Measurements from ENCODE around the gene RNF11.
"Not testable (repeated sequence)": the region's sequence is repeated elsewhere in the genome, so short reads cannot be mapped to it uniquely, and the experiment has no call there.

RNF11 gene

DNA sequence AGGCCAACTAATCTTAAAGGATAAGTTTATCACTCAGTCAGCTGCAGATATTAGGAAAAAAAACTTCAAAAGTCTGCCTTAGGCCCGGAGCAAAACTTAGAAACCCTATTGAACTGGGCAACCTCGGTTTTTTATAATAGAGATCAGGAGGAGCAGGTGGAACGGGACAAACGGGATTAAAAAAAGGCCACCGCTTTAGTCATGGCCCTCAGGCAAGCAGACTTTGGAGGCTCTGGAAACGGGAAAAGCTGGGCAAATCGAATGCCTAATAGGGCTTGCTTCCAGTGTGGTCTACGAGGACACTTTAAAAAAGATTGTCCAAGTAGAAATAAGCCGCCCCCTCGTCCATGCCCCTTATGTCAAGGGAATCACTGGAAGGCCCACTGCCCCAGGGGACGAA lies 7.6 kb upstream of the RNF11 start:
- H3K9ac ChIP-seq (ENCODE audit: low read length); H3K4me3 ChIP-seq (ENCODE audit: low read depth, low read length); H3K4me1 ChIP-seq (ENCODE audit: control insufficient read depth, insufficient read depth, low read length); H3K27ac ChIP-seq (ENCODE audit: low read depth, low read length); H3K27me3 ChIP-seq (ENCODE audit: control insufficient read depth, insufficient read depth, low read length); H3K9me3 ChIP-seq (ENCODE audit: control insufficient read depth, insufficient read depth, low read depth, low read length); H3K36me3 ChIP-seq (ENCODE audit: control insufficient read depth, insufficient read depth, low read length): not testable (repeated sequence)

DNA sequence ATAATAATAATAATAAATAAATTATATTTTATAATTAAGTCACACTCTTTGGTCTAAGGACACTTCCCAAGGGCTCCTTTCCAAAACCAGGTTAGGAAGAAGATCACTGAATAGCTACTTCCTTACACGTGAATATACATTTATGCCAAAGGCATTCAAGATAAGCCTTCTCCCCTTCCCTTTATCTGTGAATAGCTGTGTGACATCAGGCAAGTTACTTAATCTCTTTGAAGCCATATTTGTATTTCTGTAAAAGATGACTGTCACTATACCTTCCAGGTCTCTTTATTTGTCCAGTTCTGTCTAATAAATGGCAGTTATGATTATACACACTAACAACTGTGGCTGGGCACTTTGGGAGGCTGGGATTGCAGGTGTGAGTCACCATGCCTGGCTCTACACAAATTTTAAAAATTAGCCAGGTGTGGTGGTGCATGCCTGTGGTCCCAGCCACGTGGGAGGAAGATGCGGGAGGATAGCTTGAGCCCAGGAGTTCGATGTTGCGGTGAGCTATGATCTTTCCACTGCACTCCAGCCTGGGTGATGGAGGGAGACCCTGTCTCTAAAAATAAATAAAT lies 5.5 kb upstream of the RNF11 start:
- Histone ChIP-seq H3K9ac (ENCODE audit: low read length) (no peak overlapping the region), H3K36me3 (ENCODE audit: control insufficient read depth, insufficient read depth, low read length) (no peaks in the 10 kb centered on the region), H3K4me3 (ENCODE audit: low read depth, low read length) (no peak overlapping the region), H3K27me3 (ENCODE audit: control insufficient read depth, insufficient read depth, low read length) (peaks cover 4% of the 10 kb centered on the region; the same call in 1 of the 2 replicates), H3K4me1 (ENCODE audit: control insufficient read depth, insufficient read depth, low read length) (peaks cover 8% of the 10 kb centered on the region), H3K27ac (ENCODE audit: low read depth, low read length) (no peak overlapping the region), H3K9me3 (ENCODE audit: control insufficient read depth, insufficient read depth, low read depth, low read length) (no peaks in the 10 kb centered on the region)

DNA sequence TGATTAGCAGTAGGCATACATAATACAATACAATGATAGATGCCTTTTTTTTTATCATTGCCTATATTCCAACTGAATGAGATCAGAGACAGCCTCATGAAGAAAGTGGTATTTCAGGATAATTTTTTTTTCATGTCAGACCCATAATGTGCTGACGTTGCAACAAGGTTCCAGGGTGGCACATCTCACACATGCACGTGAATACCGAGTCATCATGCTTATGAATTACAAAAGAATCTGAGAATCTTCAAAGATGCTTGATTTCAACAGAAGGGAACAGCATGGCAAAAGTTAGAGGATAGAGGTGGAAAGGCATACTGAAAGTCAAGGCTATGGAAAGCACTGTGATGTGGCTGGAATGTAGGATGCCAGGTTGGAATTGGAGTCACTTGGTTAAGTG lies 5.0 kb upstream of the RNF11 start:
- H3K36me3 ChIP-seq (ENCODE audit: control insufficient read depth, insufficient read depth, low read length) = no peaks in the 10 kb centered on the region
- no peak overlapping the region for H3K27ac ChIP-seq (ENCODE audit: low read depth, low read length)
- peaks cover 4% of the 10 kb centered on the region; the same call in 1 of the 2 replicates for H3K27me3 ChIP-seq (ENCODE audit: control insufficient read depth, insufficient read depth, low read length)
- no peak overlapping the region for H3K4me3 ChIP-seq (ENCODE audit: low read depth, low read length)
- H3K4me1 ChIP-seq (ENCODE audit: control insufficient read depth, insufficient read depth, low read length) = peaks cover 10% of the 10 kb centered on the region
- H3K9ac ChIP-seq (ENCODE audit: low read length) = no peak overlapping the region
- H3K9me3 ChIP-seq (ENCODE audit: control insufficient read depth, insufficient read depth, low read depth, low read length) = no peaks in the 10 kb centered on the region

DNA sequence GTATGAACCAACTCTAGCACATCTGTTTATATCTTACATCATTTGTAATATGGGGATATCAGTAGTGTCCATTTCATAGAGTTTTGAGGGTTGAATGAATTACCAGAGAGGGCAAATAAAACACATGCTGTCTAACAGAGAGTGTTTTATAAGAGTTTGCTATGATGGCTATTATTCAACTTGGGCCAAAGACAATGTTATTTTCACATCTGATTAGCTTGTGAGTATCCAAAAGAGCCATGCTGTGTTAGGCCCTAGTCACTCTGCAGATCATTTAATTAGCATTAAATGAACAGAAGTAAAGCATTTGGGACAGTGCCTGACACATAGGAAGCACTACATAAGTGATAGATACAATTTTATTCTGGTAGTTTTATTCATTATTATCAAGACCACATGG lies 4.2 kb upstream of the RNF11 start:
- H3K27me3 ChIP-seq (ENCODE audit: control insufficient read depth, insufficient read depth, low read length) = peaks cover 4% of the 10 kb centered on the region; the same call in 1 of the 2 replicates

DNA sequence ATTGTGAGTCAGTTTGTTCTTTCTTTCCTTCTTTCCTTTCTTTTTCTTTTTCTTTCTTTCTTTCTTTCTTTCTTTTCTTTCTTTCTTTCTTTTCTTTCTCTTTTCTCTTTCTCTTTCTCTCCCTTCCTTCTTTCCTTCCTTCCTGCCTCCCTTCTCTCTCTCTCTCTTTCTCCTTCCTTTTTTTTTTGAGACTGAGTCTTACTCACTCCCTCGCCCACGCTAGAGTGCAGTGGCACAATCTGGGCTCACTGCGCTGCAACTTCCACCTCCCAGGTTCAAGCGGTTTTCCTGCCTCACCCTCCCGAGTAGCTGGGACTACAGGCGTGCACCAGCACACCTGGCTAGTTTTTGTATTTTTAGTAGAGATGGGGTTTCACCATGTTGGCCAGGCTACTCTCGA lies 1.8 kb upstream of the RNF11 start:
- not testable (repeated sequence) for H3K4me3 ChIP-seq (ENCODE audit: low read depth, low read length); H3K9ac ChIP-seq (ENCODE audit: low read length); H3K36me3 ChIP-seq (ENCODE audit: control insufficient read depth, insufficient read depth, low read length); H3K27ac ChIP-seq (ENCODE audit: low read depth, low read length); H3K9me3 ChIP-seq (ENCODE audit: control insufficient read depth, insufficient read depth, low read depth, low read length); H3K27me3 ChIP-seq (ENCODE audit: control insufficient read depth, insufficient read depth, low read length)
- peaks cover 18% of the 10 kb centered on the region for H3K4me1 ChIP-seq (ENCODE audit: control insufficient read depth, insufficient read depth, low read length)

More for the DNA sequence above, 4.2 kb upstream of the RNF11 start:
- H3K4me3 ChIP-seq (ENCODE audit: low read depth, low read length) = no peak overlapping the region
- H3K27ac ChIP-seq (ENCODE audit: low read depth, low read length) = no peak overlapping the region
- no peak overlapping the region for H3K9ac ChIP-seq (ENCODE audit: low read length)
- H3K36me3 ChIP-seq (ENCODE audit: control insufficient read depth, insufficient read depth, low read length) = no peaks in the 10 kb centered on the region
- peaks cover 10% of the 10 kb centered on the region for H3K4me1 ChIP-seq (ENCODE audit: control insufficient read depth, insufficient read depth, low read length)
- H3K9me3 ChIP-seq (ENCODE audit: control insufficient read depth, insufficient read depth, low read depth, low read length) = no peaks in the 10 kb centered on the region

DNA sequence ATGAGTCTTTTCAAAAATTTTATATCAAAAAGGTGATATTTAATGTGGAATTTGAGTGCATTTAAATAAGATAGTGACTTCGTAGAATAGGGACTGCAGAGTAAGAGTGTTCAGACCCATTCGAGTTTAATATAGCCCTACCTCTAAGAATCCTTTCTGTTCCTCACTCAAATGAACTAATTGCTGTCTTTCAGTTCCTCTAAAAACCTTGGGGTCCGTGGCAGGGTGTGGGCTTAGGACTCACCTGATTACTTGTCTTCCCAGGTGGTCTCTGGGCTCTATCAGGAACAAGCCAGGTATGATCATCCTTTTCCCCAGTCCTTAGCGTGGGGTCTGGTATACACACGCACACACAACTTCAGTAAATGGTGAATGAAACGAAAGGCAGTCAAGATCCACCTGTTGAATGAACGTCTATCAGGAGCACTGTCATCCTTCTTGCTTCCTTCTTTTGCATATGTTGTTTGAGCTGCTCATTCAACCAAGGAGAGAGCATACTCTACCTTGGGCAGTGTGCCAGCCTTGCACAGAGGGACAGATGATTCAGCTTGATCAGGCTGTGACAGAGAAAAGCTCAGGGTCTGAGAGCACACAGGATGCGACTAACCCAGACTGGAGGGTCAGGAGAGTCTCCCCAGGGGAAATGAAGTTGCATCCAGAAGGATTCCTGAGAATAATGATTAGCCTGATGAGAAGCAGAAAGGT lies 1.2 kb upstream of the RNF11 start:
- H3K27ac ChIP-seq (ENCODE audit: low read depth, low read length) = no peak overlapping the region
- no peaks in the 10 kb centered on the region for H3K9me3 ChIP-seq (ENCODE audit: control insufficient read depth, insufficient read depth, low read depth, low read length)
- H3K27me3 ChIP-seq (ENCODE audit: control insufficient read depth, insufficient read depth, low read length) = peaks cover 4% of the 10 kb centered on the region; the same call in 1 of the 2 replicates
- H3K4me1 ChIP-seq (ENCODE audit: control insufficient read depth, insufficient read depth, low read length) = peaks cover 18% of the 10 kb centered on the region
- 0 out of 2 replicates have a peak overlapping the region, but pooled peaks have one; percentile 92 for H3K4me3 ChIP-seq (ENCODE audit: low read depth, low read length)
- no peaks in the 10 kb centered on the region for H3K36me3 ChIP-seq (ENCODE audit: control insufficient read depth, insufficient read depth, low read length)
- no peak overlapping the region for H3K9ac ChIP-seq (ENCODE audit: low read length)

DNA sequence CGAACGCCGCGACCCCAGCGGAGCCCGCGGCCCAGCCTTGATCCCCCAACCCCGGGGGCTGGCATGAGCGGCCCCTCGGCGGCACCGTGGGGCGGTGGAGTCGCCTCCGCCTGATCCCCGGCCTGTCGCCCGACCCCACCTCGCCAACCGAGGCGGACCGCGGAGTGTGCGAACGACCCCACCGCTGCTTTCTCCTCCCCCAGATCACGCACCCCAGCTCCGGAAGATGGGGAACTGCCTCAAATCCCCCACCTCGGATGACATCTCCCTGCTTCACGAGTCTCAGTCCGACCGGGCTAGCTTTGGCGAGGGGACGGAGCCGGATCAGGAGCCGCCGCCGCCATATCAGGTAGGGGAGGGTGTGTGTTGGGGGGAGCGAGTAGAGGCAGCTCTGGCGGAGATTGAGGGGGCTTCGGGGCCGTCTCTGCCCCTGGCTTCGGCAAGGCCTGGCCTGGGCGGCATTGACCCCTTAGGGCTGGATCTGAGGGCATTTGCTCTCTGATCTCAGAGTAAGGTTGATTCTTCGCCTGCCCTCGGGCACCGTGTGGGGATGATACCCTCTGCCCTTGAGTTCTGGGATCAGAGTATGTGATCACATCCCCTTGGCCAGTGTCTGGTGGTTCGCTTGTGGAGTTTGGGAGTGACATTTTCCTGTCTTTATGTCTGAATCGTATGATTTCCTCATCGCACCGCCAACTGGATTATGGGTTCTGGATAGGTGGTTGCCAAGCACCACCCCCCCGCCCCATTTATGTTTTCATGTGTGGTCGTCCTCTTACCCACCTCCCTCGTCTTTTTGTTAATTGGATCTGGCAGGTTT lies 668 bp downstream of the RNF11 start:
- H3K27me3 ChIP-seq (ENCODE audit: control insufficient read depth, insufficient read depth, low read length) = peaks cover 4% of the 10 kb centered on the region; the same call in 1 of the 2 replicates
- peak overlapping the region; percentile 62 for H3K27ac ChIP-seq (ENCODE audit: low read depth, low read length)
- peak overlapping the region; percentile 92 for H3K4me3 ChIP-seq (ENCODE audit: low read depth, low read length)
- no peaks in the 10 kb centered on the region for H3K9me3 ChIP-seq (ENCODE audit: control insufficient read depth, insufficient read depth, low read depth, low read length)
- H3K9ac ChIP-seq (ENCODE audit: low read length) = peak overlapping the region; percentile 93
- peaks cover 24% of the 10 kb centered on the region for H3K4me1 ChIP-seq (ENCODE audit: control insufficient read depth, insufficient read depth, low read length)
- H3K36me3 ChIP-seq (ENCODE audit: control insufficient read depth, insufficient read depth, low read length) = no peaks in the 10 kb centered on the region

DNA sequence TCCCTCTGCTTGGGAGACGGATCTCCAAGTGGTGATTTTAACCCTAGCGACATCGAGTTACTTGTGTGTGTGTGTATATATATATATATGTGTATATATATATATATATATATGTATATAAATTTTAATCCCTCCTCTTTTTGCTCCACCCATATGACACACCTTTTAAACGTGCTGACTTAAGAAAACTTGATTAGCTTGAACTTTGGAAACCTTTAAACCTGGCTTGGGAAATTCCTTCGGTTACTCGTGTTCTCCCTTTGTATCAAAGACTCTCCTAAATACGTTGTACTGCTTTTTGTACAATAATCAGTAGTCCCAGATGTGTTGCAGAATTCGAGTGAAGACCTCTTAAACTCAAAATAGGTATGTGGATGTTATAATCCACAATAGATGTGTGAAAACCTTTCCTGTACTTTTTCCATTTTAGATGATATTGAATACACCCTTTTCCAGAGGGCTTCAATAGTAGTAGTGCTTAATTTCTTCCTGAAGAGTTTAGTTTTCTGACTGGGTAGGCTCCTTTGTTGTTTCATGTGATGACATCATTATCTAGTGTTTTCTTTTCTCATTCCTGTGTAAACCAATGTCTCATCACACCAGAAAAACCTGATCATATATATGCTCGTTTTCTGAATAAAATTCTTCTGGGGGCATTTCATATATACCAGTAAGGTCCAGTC lies 1.4 kb downstream of the RNF11 start:
- Histone ChIP-seq H3K27me3 (ENCODE audit: control insufficient read depth, insufficient read depth, low read length) (peaks cover 4% of the 10 kb centered on the region; the same call in 1 of the 2 replicates), H3K9ac (ENCODE audit: low read length) (peak overlapping the region; percentile 93), H3K4me1 (ENCODE audit: control insufficient read depth, insufficient read depth, low read length) (peaks cover 25% of the 10 kb centered on the region), H3K36me3 (ENCODE audit: control insufficient read depth, insufficient read depth, low read length) (no peaks in the 10 kb centered on the region), H3K27ac (ENCODE audit: low read depth, low read length) (no peak overlapping the region), H3K4me3 (ENCODE audit: low read depth, low read length) (peak overlapping the region; percentile 92), H3K9me3 (ENCODE audit: control insufficient read depth, insufficient read depth, low read depth, low read length) (no peaks in the 10 kb centered on the region)

DNA sequence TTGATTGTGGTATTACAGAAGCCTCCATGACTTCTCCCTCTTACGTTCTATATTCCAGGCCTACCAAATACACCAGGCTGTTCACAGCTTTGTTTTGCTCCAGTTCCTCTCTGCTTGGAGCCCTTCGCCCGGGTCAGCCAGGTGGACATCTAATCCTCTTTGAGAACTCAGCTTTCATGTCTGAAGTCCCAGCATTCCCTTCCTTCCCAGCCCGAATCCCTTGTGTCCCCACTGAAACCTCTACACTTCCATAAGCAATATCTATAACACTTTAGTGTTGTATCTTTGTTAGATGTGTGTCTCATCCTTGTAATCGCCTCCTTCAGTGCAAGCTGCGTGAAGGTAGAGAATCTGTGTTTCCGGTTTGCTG lies 1.9 kb downstream of the RNF11 start:
- Histone ChIP-seq H3K9me3 (ENCODE audit: control insufficient read depth, insufficient read depth, low read depth, low read length) (no peaks in the 10 kb centered on the region), H3K4me1 (ENCODE audit: control insufficient read depth, insufficient read depth, low read length) (peaks cover 25% of the 10 kb centered on the region), H3K9ac (ENCODE audit: low read length) (peak overlapping the region; percentile 49), H3K36me3 (ENCODE audit: control insufficient read depth, insufficient read depth, low read length) (no peaks in the 10 kb centered on the region), H3K27ac (ENCODE audit: low read depth, low read length) (no peak overlapping the region), H3K27me3 (ENCODE audit: control insufficient read depth, insufficient read depth, low read length) (peaks cover 4% of the 10 kb centered on the region; the same call in 1 of the 2 replicates), H3K4me3 (ENCODE audit: low read depth, low read length) (peak overlapping the region; percentile 92)

DNA sequence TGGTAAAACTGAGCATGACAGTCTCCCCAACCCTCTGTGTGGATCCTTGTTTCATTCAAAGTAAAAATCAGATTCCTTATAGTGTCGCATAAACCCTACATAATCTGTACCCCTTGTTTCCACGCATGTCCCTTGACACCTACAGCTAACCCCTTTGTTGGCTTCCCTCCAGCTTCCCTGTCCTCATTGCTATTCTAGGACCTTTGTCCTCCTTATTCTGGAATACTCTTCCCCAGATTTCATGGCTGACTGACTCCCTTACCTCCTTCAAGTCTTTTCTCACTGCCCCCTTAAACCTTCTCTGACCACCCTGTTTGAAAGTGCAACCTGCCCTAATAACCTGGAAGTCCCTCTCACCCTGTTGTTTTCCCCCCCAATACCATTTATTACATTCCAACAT lies 4.0 kb downstream of the RNF11 start:
- H3K36me3 ChIP-seq (ENCODE audit: control insufficient read depth, insufficient read depth, low read length) = peaks cover 3% of the 10 kb centered on the region; the same call in 1 of the 2 replicates
- peaks cover under 1% of the 10 kb centered on the region; the same call in 1 of the 2 replicates for H3K27me3 ChIP-seq (ENCODE audit: control insufficient read depth, insufficient read depth, low read length)
- H3K4me1 ChIP-seq (ENCODE audit: control insufficient read depth, insufficient read depth, low read length) = peaks cover 22% of the 10 kb centered on the region
- no peak overlapping the region for H3K9ac ChIP-seq (ENCODE audit: low read length)
- H3K4me3 ChIP-seq (ENCODE audit: low read depth, low read length) = no peak overlapping the region
- H3K27ac ChIP-seq (ENCODE audit: low read depth, low read length) = no peak overlapping the region
- H3K9me3 ChIP-seq (ENCODE audit: control insufficient read depth, insufficient read depth, low read depth, low read length) = no peaks in the 10 kb centered on the region

All from HUES6 (cell line).